HUDEP-2 (cell line): ENCODE data around the gene SKIC2.
A peak's percentile ranks its signal among the peaks of the same experiment; 100 is the strongest.
"Not testable (repeated sequence)": the region's sequence is repeated elsewhere in the genome, so short reads cannot be mapped to it uniquely, and the experiment has no call there.

ENCODE experiments used
- DNase-seq, 76 experiments: peaks; one replicate each; lab custom pipeline; 2025; ENCODE audit not compliant: unreplicated experiment in 76 of 76; lab: John Stamatoyannopoulos, UW

Gene SKIC2

DNA sequence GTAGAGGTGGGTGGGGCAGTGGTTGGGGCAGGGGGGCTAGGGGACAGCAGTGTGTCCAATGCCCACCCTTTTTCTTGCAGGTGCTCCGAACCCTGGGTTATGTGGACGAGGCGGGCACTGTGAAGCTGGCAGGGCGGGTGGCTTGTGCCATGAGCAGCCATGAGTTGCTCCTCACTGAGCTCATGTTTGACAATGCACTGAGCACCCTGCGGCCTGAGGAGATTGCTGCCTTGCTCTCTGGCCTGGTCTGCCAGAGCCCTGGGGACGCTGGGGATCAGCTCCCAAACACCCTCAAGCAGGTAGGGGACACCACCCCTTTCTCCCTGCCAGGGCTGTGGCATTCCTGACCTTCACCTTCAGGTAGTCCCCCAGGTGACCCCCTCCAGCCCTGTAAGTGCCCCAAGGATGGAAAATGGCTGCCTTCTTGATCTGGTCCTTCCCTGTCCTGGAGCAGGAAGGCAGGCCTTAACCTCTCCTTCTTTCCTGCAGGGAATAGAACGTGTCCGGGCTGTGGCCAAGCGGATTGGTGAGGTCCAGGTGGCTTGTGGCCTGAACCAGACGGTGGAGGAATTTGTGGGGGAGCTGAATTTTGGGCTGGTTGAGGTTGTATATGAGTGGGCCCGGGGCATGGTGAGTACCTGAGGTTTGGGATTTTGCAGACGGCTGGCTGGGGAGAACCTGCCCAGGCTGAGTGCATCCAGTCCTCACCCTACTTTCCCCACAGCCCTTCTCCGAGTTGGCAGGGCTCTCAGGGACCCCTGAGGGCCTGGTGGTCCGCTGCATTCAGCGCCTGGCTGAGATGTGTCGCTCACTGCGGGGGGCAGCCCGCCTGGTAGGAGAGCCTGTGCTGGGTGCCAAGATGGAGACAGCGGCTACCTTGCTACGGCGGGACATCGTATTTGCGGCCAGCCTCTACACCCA is 10.1 kb downstream of the SKIC2 start:
- no peak for DNase-seq

DNA sequence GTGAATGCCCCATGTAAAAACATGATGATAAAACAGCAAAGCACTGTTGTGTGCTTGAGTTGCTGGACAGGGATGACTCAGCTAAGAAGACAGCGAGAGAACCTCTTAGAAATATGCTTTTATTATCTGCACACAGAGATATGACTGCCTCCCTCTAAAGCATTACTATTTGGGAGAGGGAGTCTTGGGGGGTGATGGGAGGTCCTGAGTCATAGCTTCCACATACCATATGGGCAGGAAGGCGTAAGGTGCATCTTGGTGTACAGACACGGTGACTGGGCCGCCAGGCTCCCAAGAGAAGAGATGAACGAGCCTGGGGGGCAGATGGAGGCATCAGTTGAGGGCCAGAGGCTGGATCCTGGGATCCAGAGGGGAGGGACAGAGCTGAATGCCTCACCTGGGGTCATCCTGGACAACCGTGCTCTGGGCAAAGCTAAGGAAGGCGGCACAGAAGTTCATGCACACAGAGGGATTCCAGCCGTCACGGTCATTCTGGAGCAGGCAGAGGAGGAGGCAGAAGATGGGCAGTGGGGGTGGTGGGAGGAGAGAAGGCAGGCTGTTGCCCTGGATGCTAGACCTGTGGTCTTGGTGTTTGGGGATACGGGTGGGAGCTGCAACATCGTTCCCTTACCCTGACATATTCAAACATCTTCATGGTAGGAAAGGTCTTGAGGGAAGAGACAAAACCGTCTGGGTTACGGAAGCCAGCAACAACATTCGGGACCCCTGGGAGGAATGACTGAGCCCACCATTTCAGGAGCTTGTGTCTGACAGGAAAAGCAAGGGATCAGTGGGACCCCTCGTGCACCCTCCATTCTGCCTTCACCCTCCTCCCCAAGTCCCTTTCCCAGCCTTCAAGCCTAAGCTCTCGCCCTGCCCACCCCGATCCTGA is 11.0 kb downstream of the SKIC2 start:
- DNase-seq = peak in 2 of 76 experiments; percentile 7 to 26

- peak in 1 of 76 experiments; percentile 12 for DNase-seq
These were observed 11.8 kb downstream of the SKIC2 start for GRCh38 chr6:31970604-31971271.

DNA sequence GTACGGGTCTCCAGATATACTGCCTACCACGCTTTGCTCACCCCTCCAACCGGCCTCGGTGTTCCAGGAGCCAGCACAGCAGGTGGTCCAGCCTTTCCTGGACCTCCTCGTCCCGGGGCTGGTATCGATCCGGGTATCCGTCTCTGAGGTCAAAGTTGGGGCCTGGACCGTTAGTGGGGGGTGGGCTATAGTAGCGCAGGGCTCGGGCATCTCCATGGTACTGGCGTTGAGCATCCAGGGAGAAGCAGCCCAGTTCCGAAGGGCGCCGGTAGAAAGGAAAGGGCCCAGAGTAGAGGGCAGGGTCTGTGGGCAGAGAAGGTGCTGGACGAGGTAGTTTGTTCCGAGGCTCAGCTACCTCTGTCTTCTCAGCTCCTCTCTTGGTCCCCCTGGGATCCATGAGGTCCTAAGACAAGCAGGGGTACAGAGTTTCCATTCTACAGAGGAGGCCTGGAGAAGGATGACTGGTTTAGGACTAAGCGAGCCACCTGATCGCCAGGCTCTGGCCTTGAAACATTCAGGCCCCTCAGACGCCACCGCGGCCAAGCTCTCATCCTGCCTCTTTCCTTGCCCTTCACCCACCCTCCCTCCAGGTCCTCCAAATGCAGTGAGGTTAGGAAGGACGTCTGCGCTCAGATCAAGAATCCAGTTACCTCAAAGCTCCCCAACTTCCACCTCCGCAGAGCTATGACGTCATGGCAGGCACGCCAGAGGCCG is 12.5 kb downstream of the SKIC2 start:
- DNase-seq = no peak

GRCh38 chr6:31971993-31972708 is 13.2 kb downstream of the SKIC2 start, which contains the start of gene DXO:
TSS of gene DXO (minus strand) at chr6:31972138. CDS start at chr6:31971675, 463 bp downstream.
- DNase-seq = peak in 75 of 76 experiments; percentile 83 to 100 (median 98)

DNA sequence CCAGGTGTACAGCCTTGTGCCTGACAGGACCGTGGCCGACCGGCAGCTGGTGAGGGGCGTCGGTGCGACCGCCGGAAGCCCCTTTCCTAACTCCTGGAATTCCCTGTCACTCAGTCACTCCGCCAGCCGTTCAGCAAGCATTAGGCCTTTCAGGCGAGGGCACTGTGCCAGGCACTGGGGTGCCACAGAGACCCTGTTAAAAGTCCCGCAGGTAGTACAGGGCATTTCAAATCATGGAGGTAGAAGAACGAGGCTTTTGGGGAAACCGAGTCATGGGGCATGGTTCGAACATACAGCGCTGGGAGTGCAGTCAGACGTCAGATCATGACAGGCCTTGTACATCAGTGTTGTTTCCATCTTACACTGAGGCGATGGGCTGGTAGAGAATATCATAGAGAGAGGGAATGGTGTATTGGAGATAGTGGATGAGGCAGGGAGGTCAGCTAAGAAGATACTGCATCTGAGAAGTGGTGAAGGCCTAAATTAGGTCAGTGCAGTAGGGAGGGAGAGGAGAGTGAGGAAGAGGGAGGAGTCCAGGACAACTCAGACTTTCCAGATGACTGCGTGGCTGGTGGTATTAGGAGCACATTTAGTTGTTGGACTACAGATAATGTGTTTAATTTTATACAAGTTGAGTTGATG is 13.9 kb downstream of the SKIC2 start:
- peak in 22 of 76 experiments; percentile 9 to 63 (median 40) for DNase-seq

- DNase-seq = not testable (repeated sequence)
These were observed 17.1 kb downstream of the SKIC2 start for GRCh38 chr6:31976065-31976464.

GRCh38 chr6:31977816-31978431 is 18.9 kb downstream of the SKIC2 start:
- DNase-seq = no peak

DNA sequence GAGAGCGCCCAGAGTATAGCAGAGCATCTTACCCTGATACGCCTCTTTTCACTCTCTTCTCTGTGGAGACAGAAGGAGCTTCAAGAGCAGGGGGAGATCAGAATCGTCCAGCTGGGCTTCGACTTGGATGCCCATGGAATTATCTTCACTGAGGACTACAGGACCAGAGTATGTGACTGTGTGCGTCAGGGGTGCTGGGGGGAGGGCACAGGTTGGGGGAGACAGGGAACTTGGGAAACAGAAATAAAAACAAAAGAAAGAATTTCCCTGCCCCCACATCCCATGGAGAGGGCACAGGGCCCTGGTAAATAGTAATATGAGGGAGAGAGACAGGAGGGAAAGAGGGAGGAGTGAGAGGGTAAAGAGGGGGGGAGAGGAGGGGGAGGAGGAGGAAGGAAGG is 19.9 kb downstream of the SKIC2 start:
- DNase-seq = no peak

DNA sequence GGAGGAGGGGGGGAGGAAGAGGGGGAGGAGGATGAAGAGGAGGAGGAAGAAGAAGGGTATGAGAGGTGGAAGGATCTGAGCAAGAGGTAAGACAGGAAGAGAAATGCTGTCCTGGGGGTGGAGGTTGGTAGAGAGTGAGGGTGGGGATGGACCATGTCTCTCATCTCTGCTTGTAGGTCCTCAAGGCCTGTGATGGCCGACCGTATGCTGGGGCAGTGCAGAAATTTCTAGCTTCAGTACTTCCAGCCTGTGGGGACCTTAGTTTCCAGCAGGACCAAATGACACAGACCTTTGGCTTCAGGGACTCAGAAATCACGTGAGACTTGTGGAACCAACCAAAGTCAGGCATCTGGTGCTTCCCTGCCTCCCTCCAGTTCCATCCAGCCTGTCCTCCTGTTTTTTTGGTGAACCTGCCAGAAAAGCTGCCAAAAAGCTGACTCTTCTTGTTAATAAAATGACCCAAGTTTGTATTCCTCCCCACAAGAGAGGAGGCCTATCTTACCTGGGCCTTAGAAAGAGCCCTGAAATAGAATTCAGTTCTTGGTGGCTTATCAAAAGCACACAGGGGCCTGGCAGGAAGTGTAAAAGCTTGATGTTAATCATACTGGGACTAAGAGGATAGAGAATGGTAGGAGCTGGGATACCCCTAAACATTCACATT is 20.4 kb downstream of the SKIC2 start:
- peak in 4 of 76 experiments; percentile 5 to 21 (median 12) for DNase-seq

- not testable (repeated sequence) for DNase-seq
These were observed 21.4 kb downstream of the SKIC2 start for GRCh38 chr6:31980195-31980876.

- DNase-seq = not testable (repeated sequence)
These were observed 22.0 kb downstream of the SKIC2 start for GRCh38 chr6:31980998-31981397.

DNA sequence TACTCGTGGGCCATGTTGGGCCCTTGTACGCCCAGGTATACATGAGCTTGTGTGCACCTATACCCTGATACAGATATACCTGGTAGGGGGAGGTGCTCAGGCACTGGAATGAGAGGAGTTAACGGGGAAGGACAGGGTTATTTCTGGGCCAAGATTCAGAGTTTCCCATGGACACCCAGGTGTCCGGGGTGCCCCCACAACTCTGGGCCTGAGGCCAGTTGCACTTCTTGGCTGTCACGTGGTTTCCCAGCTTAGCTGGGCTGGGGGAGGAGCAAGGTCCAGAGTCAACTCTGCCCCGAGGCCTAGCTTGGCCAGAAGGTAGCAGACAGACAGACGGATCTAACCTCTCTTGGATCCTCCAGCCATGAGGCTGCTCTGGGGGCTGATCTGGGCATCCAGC is 22.8 kb downstream of the SKIC2 start, which contains the start of gene C4A:
Gene C4A (plus strand): TSS at position 314 of the 400 bp plus-strand sequence. CDS start 51 bp downstream, at position 365.
- not testable (repeated sequence) for DNase-seq

DNA sequence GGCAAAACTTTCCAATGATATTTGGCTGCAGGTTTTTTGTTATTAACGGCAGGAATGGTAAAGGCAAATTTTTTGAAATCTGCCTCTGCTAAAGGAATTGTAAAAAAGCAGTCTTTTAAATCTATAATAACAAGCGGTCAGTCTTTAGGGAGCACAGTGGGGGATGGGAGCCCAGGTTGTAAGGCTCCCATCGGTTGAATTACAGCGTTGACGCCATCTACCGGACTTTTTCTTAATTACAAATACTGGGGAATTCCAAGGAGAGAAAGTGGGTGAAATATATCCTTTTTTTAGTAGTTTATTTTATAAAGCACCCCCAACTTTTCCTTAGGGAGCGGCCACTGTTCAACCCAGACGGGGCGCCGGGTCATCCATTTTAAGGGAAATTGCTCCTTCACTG is 30.4 kb downstream of the SKIC2 start:
- not testable (repeated sequence) for DNase-seq

DNA sequence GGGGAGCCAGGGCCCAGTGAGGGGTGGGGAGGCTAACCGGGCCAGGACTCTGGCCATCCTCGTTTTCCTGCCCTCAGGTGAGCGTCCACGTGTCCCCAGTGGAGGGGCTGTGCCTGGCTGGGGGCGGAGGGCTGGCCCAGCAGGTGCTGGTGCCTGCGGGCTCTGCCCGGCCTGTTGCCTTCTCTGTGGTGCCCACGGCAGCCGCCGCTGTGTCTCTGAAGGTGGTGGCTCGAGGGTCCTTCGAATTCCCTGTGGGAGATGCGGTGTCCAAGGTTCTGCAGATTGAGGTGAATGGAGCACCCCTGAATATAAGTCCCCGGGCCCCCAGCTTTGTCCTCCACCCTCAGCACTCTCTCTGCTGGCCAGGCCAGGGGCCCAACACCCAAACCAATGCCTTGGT is 35.4 kb downstream of the SKIC2 start:
- not testable (repeated sequence) for DNase-seq

DNA sequence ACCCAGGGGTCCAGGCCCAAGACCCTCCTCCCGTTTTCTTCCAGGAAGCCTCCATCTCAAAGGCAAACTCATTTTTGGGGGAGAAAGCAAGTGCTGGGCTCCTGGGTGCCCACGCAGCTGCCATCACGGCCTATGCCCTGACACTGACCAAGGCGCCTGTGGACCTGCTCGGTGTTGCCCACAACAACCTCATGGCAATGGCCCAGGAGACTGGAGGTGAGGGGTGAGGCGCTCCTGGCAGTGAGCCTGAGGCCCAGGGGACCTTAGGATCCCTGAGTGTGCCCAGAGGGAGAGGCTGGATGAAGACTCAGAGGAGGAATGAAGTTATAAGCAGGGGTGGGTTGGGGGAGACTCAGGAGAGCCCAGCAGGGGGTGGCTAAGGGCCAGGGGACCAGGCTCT is 37.4 kb downstream of the SKIC2 start:
- DNase-seq = not testable (repeated sequence)
